Neutrophil (primary cell): Measurements from ENCODE around the gene RBPJ.

Experiments
- H3K27ac ChIP-seq: fragments of 200-600 bp; sonication (generic); 2 replicates; pipeline ENCODE4 v1.5.1; 2016; ENCODE audit warnings: mild to moderate bottlenecking, moderate library complexity
- H3K27me3 ChIP-seq: fragments of 200-600 bp; sonication (generic); 2 replicates; pipeline ENCODE4 v1.6.0; 2016; ENCODE audit warnings: mild to moderate bottlenecking
- H3K36me3 ChIP-seq: fragments of 200-600 bp; sonication (generic); 2 replicates; pipeline ENCODE4 v1.5.1; 2017
- H3K4me1 ChIP-seq, 2 experiments: fragments of 200-600 bp in 1 of 2; sonication (generic) in 1 of 2; 1 replicate in 1 of 2; 2 replicates in 1 of 2; pipeline versions ENCODE4 v1.5.1 to v1.6.1; 2013 to 2016; ENCODE audit warnings: low read depth in 1 of 2, low read length in 1 of 2, mild to moderate bottlenecking in 1 of 2, moderate library complexity in 1 of 2; ENCODE audit not compliant: control insufficient read depth in 1 of 2, insufficient read depth in 1 of 2
- H3K4me3 ChIP-seq, 2 experiments: fragments of 200-600 bp in 1 of 2; sonication (generic) in 1 of 2; 1 replicate in 1 of 2; 2 replicates in 1 of 2; pipeline ENCODE4 v1.5.1; 2013 to 2016; ENCODE audit warnings: low read depth in 1 of 2, low read length in 1 of 2, mild to moderate bottlenecking in 1 of 2, moderate library complexity in 1 of 2
- H3K9me3 ChIP-seq: fragments of 200-600 bp; sonication (generic); 2 replicates; pipeline ENCODE4 v1.5.1; 2016
- TF ChIP-seq, protein P1 (sequence below): fragments of 200-600 bp; sonication (generic); IDR thresholded peaks from 2 replicates; pipeline ENCODE4 v1.5.1; 2016; ENCODE audit warnings: antibody characterized with exemption

RBPJ gene

DNA sequence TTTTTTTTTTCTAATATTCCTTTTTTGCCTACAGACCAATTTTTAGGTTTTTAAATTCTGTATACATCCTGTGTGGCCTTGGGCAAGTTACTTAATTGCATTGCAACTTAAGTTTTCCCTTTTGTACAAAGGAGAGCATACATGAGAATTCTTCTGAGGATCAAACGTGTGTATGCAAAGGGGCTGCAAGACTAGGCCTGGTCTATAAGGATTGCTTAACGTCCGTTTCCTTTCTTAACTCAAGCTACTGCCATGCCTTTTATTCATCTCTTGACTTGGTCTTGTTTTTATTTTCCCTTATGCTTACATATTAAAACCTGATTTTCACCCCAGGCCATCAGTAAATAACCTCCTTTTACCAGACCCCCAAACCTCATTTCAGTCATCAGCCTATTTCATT lies 13.6 kb downstream of the RBPJ start:
- TF ChIP-seq, protein P1, sequence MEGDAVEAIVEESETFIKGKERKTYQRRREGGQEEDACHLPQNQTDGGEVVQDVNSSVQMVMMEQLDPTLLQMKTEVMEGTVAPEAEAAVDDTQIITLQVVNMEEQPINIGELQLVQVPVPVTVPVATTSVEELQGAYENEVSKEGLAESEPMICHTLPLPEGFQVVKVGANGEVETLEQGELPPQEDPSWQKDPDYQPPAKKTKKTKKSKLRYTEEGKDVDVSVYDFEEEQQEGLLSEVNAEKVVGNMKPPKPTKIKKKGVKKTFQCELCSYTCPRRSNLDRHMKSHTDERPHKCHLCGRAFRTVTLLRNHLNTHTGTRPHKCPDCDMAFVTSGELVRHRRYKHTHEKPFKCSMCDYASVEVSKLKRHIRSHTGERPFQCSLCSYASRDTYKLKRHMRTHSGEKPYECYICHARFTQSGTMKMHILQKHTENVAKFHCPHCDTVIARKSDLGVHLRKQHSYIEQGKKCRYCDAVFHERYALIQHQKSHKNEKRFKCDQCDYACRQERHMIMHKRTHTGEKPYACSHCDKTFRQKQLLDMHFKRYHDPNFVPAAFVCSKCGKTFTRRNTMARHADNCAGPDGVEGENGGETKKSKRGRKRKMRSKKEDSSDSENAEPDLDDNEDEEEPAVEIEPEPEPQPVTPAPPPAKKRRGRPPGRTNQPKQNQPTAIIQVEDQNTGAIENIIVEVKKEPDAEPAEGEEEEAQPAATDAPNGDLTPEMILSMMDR, result no peak
- no peaks in the 10 kb centered on the region for H3K9me3 ChIP-seq
- no peaks in the 10 kb centered on the region for H3K27me3 ChIP-seq
- no peak overlapping the region for H3K4me3 ChIP-seq
- H3K27ac ChIP-seq, result peak overlapping the region; percentile 75
- no peaks in the 10 kb centered on the region for H3K36me3 ChIP-seq
- H3K4me1 ChIP-seq, result peaks cover 62 to 67% of the 10 kb centered on the region in 2 experiments

DNA sequence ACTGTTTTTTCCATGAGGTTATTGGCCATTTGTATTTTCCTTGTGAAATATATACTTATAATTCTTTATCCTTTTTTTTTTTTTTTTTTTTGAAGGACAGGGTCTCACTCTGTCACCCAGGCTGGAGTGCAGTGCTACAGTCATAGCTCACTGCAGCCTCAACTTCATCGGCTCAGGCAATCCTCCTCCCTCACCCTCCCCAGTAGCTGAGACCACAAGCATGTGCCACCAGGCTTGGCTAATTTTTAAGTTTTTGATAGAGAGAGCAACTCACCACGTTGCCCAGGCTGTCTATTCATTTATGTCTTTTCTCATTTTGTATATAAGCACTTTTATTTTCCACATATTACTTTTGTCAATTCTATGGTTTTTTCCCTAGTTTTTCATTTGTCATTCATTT lies 16.8 kb downstream of the RBPJ start:
- Histone ChIP-seq H3K27ac (no peak overlapping the region), H3K4me3 (no peak overlapping the region), H3K36me3 (no peaks in the 10 kb centered on the region), H3K27me3 (no peaks in the 10 kb centered on the region), H3K4me1 (peaks cover 47 to 50% of the 10 kb centered on the region in 2 experiments), H3K9me3 (no peaks in the 10 kb centered on the region)
- TF ChIP-seq, protein P1, result no peak

DNA sequence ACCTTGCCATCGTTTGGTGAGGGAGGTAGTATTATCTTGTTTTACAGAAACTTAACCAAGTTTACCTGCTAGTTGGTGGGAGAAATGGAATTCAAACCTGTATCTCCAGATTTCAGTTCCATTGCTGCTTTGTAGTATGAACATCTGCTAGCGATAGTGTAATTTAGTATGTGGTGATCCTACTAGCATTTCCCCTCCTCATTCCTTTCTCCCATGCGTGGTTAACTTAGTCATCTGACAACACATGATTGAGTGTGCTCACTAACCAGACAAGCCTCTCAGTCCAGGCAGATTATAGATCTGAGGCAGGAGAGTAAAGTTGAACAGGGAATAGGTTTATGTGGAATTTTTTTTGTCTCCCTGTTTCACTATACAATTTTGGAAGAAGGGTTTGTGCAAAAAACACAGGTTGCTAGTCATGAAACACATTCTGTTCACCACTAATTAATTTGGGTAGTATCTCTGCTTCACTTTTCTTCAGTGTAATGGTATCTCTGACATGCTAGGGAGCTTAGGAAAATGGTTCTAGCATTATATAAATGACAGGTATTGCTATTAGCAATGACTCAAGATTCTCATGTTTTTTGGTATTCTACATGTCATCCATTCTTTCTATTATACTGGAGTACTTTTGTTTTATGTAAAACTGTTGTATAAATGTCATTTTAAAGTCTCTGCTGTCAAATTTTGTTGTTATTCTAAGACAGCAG lies 21.7 kb downstream of the RBPJ start:
- H3K27ac ChIP-seq, result peak overlapping the region; percentile 33

DNA sequence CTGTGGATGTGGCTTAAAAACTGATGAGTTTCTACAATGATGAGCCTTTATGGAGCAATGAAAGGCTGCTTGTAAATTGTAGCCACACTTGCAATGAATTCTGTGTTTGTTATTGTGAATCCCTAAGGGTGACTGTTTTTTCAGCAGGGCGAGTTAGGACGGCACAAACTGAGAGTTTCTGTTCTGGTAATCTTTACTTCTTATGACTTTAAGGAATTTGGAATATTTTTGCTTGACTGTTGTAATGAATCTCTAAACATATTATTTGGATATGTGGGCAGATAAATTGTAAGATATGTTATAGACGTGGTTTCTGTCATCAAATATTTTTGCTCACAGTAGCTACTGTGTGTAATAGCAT lies 22.2 kb downstream of the RBPJ start:
- no peaks in the 10 kb centered on the region for H3K27me3 ChIP-seq
- no peaks in the 10 kb centered on the region for H3K36me3 ChIP-seq
- no peaks in the 10 kb centered on the region for H3K9me3 ChIP-seq
- H3K4me1 ChIP-seq, result peaks cover 27% of the 10 kb centered on the region in 2 experiments
- no peak overlapping the region for H3K4me3 ChIP-seq
- TF ChIP-seq, protein P1, result no peak
- H3K27ac ChIP-seq, result peak overlapping the region; percentile 33

More for the DNA sequence above, 21.7 kb downstream of the RBPJ start:
- Histone ChIP-seq H3K4me3 (no peak overlapping the region), H3K36me3 (no peaks in the 10 kb centered on the region), H3K27me3 (no peaks in the 10 kb centered on the region), H3K9me3 (no peaks in the 10 kb centered on the region), H3K4me1 (peaks cover 24 to 27% of the 10 kb centered on the region in 2 experiments)
- TF ChIP-seq, protein P1, result no peak

DNA sequence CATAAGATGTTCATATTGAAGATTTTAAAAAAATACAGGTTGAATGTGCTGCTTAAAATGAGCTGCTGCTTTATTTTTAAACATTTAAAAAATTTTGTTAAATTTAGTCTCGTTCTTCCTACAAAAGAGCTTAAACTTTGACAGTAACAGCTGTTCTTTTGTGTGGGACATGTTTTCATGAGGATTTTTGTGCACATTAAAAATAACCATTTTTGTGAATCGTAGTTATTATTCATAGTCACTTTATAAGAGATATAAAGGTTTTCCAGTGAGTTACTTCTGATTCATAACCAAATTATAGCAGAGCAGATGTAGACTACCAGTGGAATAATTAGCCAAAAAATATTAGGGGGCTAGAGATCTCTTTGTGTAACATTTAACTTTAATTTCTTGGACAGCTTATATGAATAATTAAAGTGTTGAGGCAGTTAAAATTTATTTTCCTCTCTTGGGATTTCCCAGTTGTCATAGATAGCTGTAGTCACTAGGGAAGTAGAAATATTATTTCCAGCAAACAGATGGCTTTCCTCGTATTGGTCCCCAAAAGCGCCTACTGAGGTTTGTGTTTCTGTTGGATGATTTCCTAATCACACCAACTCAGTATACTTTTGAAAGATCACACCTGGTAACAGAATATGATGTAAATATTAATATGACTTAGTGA lies 24.2 kb downstream of the RBPJ start:
- Histone ChIP-seq H3K4me1 (peaks cover 23 to 25% of the 10 kb centered on the region in 2 experiments), H3K36me3 (no peaks in the 10 kb centered on the region), H3K27ac (no peak overlapping the region), H3K27me3 (no peaks in the 10 kb centered on the region), H3K4me3 (no peak overlapping the region), H3K9me3 (no peaks in the 10 kb centered on the region)
- TF ChIP-seq, protein P1, result no peak
